AG09319 (cell line): ENCODE data around the gene AGAP1.

Source experiments
- DNase-seq: peaks from one replicate; pipeline ENCODE4 v3.0.0-alpha.2; 2010; ENCODE audit warnings: low read depth; ENCODE audit errors: extremely low read depth
- CTCF ChIP-seq: IDR thresholded peaks from 2 replicates; pipeline ENCODE4 v1.5.1; 2011; ENCODE audit warnings: low read depth, mild to moderate bottlenecking, inconsistent platforms, low read length, moderate library complexity

Gene AGAP1

GRCh38 chr2:235497096-235497495 lies 3.3 kb downstream of the AGAP1 start:
- no peak for DNase-seq
- TF ChIP-seq CTCF: no peak

- TF ChIP-seq CTCF: no peak
- no peak for DNase-seq
Observed at GRCh38 chr2:235498541-235498940, 4.7 kb downstream of the AGAP1 start.

- TF ChIP-seq CTCF: no peak
- DNase-seq: no peak
Observed at GRCh38 chr2:235498946-235499812, 5.3 kb downstream of the AGAP1 start.

- no peak for TF ChIP-seq CTCF
Observed at GRCh38 chr2:235500110-235500760, 6.4 kb downstream of the AGAP1 start.

GRCh38 chr2:235500761-235501672 lies 7.2 kb downstream of the AGAP1 start:
- TF ChIP-seq CTCF: no peak
- no peak for DNase-seq

More at GRCh38 chr2:235500110-235500760, 6.4 kb downstream of the AGAP1 start:
- no peak for DNase-seq

- no peak for DNase-seq
- no peak for TF ChIP-seq CTCF
Observed at GRCh38 chr2:235501673-235502031, 7.8 kb downstream of the AGAP1 start.
